ENCODE results near the gene ZSCAN12. TPM values are rescaled to one million over a fixed set of nuclear protein-coding genes. Genes with fewer than 3 reads are reported as not detected.

Gene ZSCAN12
- total RNA-seq, 1 experiment from 2014 or later = 12.6 TPM

DNA sequence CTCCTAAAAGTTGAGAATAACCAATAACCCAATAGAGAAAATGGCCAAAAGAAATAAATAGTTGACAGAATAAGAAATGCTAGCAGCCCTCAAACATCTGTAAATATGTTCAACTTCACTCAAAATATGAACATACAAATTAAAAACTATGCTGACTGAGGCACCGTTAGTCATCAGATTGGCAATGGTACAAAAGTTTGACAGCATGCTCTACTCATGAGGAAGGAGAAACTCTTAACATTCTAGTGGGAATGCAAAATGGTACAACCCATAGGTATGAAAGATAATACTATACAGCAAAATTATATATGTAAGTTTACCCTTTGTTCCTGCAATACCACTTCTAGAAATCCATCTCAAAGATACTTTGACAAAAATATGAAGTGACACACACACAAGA is 1.6 kb upstream of the ZSCAN12 start:
- TF ChIP-seq, protein P1, sequence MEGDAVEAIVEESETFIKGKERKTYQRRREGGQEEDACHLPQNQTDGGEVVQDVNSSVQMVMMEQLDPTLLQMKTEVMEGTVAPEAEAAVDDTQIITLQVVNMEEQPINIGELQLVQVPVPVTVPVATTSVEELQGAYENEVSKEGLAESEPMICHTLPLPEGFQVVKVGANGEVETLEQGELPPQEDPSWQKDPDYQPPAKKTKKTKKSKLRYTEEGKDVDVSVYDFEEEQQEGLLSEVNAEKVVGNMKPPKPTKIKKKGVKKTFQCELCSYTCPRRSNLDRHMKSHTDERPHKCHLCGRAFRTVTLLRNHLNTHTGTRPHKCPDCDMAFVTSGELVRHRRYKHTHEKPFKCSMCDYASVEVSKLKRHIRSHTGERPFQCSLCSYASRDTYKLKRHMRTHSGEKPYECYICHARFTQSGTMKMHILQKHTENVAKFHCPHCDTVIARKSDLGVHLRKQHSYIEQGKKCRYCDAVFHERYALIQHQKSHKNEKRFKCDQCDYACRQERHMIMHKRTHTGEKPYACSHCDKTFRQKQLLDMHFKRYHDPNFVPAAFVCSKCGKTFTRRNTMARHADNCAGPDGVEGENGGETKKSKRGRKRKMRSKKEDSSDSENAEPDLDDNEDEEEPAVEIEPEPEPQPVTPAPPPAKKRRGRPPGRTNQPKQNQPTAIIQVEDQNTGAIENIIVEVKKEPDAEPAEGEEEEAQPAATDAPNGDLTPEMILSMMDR (conservative IDR thresholded peaks at IDR 0.05) = no peak
- H4K20me1 ChIP-seq (ENCODE audit: control insufficient read depth, insufficient read depth, insufficient read length) = no peaks in the 10 kb centered on the region
- no peak overlapping the region for H3K4ac ChIP-seq (ENCODE audit: low read depth, low read length)
- no peak overlapping the region for H2BK5ac ChIP-seq (ENCODE audit: insufficient read length, low read length)
- H3K56ac ChIP-seq (ENCODE audit: insufficient read length, low read depth, low read length) = no peak overlapping the region
- H2BK15ac ChIP-seq (ENCODE audit: low read depth, low read length) = no peak overlapping the region
- H3K9ac ChIP-seq (ENCODE audit: extremely low read depth, insufficient read length, low read length) = no peak overlapping the region
- Mint-ChIP-seq H3K9me3 (no peaks in the 10 kb centered on the region), H3K4me3 (no peak overlapping the region), H3K4me1 (peaks cover 18% of the 10 kb centered on the region in 2 experiments), H3K27ac (no peak overlapping the region), H3K27me3 (ENCODE audit: low read depth) (peaks cover 41% of the 10 kb centered on the region), H3K36me3 (ENCODE audit: insufficient read depth in 1 of 3, low read depth in 3 of 3) (peaks cover 18 to 23% (median 21%) of the 10 kb centered on the region in 3 experiments; a peak in 6 of 7 replicates)
- H3K27me3 ChIP-seq (ENCODE audit: insufficient read depth, low read length) = no peaks in the 10 kb centered on the region; the same call in 1 of the 2 replicates
- H3K23me2 ChIP-seq (ENCODE audit: insufficient read length, low read depth, low read length, poor library complexity, severe bottlenecking) = no peaks in the 10 kb centered on the region
- no peak overlapping the region for H3K18ac ChIP-seq (ENCODE audit: insufficient read length, low read depth, low read length)
- DNase-seq = no peak
- H3K27ac ChIP-seq (ENCODE audit: insufficient read length, low read depth, low read length) = no peak overlapping the region
- H2BK20ac ChIP-seq (ENCODE audit: low read depth, low read length, poor library complexity, severe bottlenecking) = no peak overlapping the region
- H2BK12ac ChIP-seq (ENCODE audit: insufficient read length, low read depth, low read length) = no peak overlapping the region
- peaks cover 3% of the 10 kb centered on the region for H3K79me1 ChIP-seq (ENCODE audit: insufficient read depth, low read depth, low read length, poor library complexity, severe bottlenecking)
- no peak overlapping the region for H3T11ph ChIP-seq (ENCODE audit: low read length)
- no peak overlapping the region for H3K4me2 ChIP-seq (ENCODE audit: insufficient read depth, insufficient read length, low read length)
- H3K4me1 ChIP-seq (ENCODE audit: insufficient read depth, low read length) = peaks cover 5% of the 10 kb centered on the region; the same call in 1 of the 2 replicates
- H2BK120ac ChIP-seq (ENCODE audit: low read depth, low read length, poor library complexity, severe bottlenecking) = no peak overlapping the region
- H3K9me3 ChIP-seq (ENCODE audit: control insufficient read depth, low read depth, low read length) = no peaks in the 10 kb centered on the region
- no CpG with 5 or more reads among the region's 1 CpG for WGBS (ENCODE audit: extremely low coverage, insufficient read length, low lambda C conversion rate)
- no peak overlapping the region for H2AK5ac ChIP-seq (ENCODE audit: insufficient read length, low read length)
- no peak overlapping the region for H3K14ac ChIP-seq (ENCODE audit: insufficient read depth, low read length)
- no peak overlapping the region for H4K91ac ChIP-seq (ENCODE audit: insufficient read length, low read depth, low read length)
- no peak overlapping the region for H3K23ac ChIP-seq (ENCODE audit: insufficient read length, low read depth, low read length)
- H2AFZ ChIP-seq (ENCODE audit: low read length) = no peak overlapping the region
- peaks cover 4% of the 10 kb centered on the region; the same call in 1 of the 2 replicates for H3K79me2 ChIP-seq (ENCODE audit: insufficient read depth, low read length)
- H4K8ac ChIP-seq (replicated peaks; ENCODE audit: insufficient read length, low read depth, low read length) = no peak overlapping the region
- no peak overlapping the region for H4K5ac ChIP-seq (ENCODE audit: insufficient read length, low read depth, low read length)

Data from H9 (cell line).